Prostate gland (tissue), 2 donors: ENCODE measurements around the gene CNTN4.

Experiments used
- POLR2AphosphoS5 ChIP-seq: sonication (generic); formaldehyde crosslinking; IDR thresholded peaks from one replicate; pipeline ENCODE4 v1.6.1; 2017; ENCODE audit warnings: antibody characterized with exemption
- TF ChIP-seq, protein P1 (sequence below), 4 experiments: fragments of 200-600 bp in 2 of 4; fragments of 450-650 bp in 2 of 4; sonication (generic) in 2 of 4; IDR thresholded peaks; 1 replicate in 3 of 4; 2 replicates in 1 of 4; pipeline ENCODE4 v1.5.1; 2016 to 2019; ENCODE audit warnings: antibody characterized with exemption in 4 of 4, mild to moderate bottlenecking in 2 of 4, moderate library complexity in 2 of 4

DNA sequence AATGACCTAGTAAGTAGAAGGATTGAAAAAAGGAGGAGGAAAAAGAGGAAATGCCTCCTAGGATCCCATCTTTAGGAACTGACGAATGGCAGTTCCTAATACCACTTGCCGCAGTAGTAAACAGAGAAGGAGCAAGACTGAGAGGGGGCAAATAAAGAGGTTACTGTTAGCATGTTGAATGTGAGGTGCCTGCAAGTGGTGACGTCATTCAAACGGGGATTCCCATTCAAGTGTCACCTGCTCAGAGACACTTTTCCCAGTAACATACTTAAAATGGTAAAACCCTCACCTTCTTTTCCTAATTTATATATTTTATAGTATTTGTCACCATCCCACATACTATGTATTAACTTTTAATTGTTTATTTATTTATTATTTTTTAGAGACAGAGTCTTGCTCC is 832.6 kb downstream of the CNTN4 start:
- TF ChIP-seq, protein P1, sequence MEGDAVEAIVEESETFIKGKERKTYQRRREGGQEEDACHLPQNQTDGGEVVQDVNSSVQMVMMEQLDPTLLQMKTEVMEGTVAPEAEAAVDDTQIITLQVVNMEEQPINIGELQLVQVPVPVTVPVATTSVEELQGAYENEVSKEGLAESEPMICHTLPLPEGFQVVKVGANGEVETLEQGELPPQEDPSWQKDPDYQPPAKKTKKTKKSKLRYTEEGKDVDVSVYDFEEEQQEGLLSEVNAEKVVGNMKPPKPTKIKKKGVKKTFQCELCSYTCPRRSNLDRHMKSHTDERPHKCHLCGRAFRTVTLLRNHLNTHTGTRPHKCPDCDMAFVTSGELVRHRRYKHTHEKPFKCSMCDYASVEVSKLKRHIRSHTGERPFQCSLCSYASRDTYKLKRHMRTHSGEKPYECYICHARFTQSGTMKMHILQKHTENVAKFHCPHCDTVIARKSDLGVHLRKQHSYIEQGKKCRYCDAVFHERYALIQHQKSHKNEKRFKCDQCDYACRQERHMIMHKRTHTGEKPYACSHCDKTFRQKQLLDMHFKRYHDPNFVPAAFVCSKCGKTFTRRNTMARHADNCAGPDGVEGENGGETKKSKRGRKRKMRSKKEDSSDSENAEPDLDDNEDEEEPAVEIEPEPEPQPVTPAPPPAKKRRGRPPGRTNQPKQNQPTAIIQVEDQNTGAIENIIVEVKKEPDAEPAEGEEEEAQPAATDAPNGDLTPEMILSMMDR (IDR thresholded peaks at IDR 0.05), result no peak
- TF ChIP-seq POLR2AphosphoS5, result no peak
